Testis (tissue), 3 donors: ENCODE results near the gene NPPB. TPM values are rescaled to one million over a fixed set of nuclear protein-coding genes. Genes with fewer than 3 reads are reported as not detected.

Source experiments
- DNase-seq: peaks from one replicate; pipeline ENCODE4 v3.0.0-alpha.2; 2019
- H3K27ac ChIP-seq, 2 donors: fragments of 200-600 bp; sonication (generic); one replicate each; pipeline ENCODE4 v1.5.1; 2019
- H3K27me3 ChIP-seq: fragments of 200-600 bp; sonication (generic); one replicate; pipeline ENCODE4 v1.5.1; 2019
- H3K36me3 ChIP-seq: fragments of 200-600 bp; sonication (generic); one replicate; pipeline ENCODE4 v1.5.1; 2017; ENCODE audit warnings: low read depth; ENCODE audit errors: missing control alignments
- H3K4me1 ChIP-seq: fragments of 200-600 bp; sonication (generic); one replicate; pipeline ENCODE4 v1.5.1; 2019
- H3K4me3 ChIP-seq, 2 donors: fragments of 200-600 bp; sonication (generic); one replicate each; pipeline ENCODE4 v1.5.1; 2017 to 2019
- H3K9me3 ChIP-seq: fragments of 200-600 bp; sonication (generic); one replicate; pipeline ENCODE4 v1.5.1; 2017
- POLR2A ChIP-seq: fragments of 450-650 bp; IDR thresholded peaks from one replicate; pipeline ENCODE4 v1.6.1; 2017; ENCODE audit warnings: antibody characterized with exemption, mild to moderate bottlenecking, moderate library complexity
- WGBS, 2 donors: methylation state at CpG; one replicate each; pipeline ENCODE4 v1.1.5; 2018; 5-methylcytosine and 5-hydroxymethylcytosine counted together
- intact Hi-C: fragments of 100-400 bp; cut with DNase I; formaldehyde crosslinking; loops from one replicate; pipeline ENCODE4 v1.15.1; 2023; ENCODE audit warnings: low total_unique reads
- polyA plus RNA-seq: library from polyadenylated mRNA; stranded (reverse); fragments of 350-450 nt; fragmentation: Illumina TruSeq; extraction: RNeasy Lipid Tissue Mini Kit (QIAGEN cat#74804); gene quantifications from one replicate; pipeline ENCODE4 v1.2.3, GENCODE V29; 2014; ENCODE audit warnings: low read depth, low replicate concordance; ENCODE audit not compliant: insufficient read depth
- total RNA-seq, 2 donors: library from RNA; depleted of rRNA; stranded (reverse); fragments of >200 nt; gene quantifications; one replicate each; pipeline ENCODE4 v1.2.3, GENCODE V29; 2016
- TF ChIP-seq, protein P1 (sequence below), 3 experiments: fragments of 450-650 bp in 2 of 3; fragments of 200-600 bp in 1 of 3; sonication (generic) in 1 of 3; IDR thresholded peaks; one replicate each; pipeline ENCODE4 v1.5.1; 2016 to 2019; ENCODE audit warnings: antibody characterized with exemption in 3 of 3, mild to moderate bottlenecking in 2 of 3, moderate library complexity in 1 of 3

Gene NPPB
- total and polyA plus RNA-seq, 3 donors from 2014 or later: 0.50 TPM; not detected in 2

DNA sequence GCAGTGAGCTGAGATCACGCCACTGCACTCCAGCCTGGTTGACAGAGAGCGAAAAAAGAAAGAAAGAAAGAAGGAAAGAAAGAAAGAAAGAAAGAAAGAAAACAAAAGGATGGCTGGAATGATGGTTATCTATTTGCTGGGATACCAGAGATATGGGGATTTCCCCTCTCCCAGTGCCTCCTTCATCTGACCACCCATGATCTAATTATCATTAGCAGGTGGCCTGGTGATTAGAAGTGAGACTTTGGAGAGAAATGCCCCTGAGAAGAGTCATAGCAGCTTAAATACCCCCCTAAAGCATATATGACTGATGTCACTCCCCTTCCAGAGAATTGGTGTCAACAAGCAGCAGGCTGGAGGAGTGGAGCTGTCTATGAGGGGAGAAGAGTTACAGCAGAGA, 1.3 kb upstream of the NPPB start:
- intact Hi-C loops: no loop called here
- Histone ChIP-seq H3K27ac (no peak overlapping the region), H3K36me3 (no peaks in the 10 kb centered on the region), H3K4me3 (no peak overlapping the region), H3K4me1 (peaks cover 8% of the 10 kb centered on the region), H3K9me3 (no peaks in the 10 kb centered on the region), H3K27me3 (peaks cover 7% of the 10 kb centered on the region)
- 58 to 62% methylated on average over 1 to 2 of the region's 2 CpGs for WGBS, 2 donors
- TF ChIP-seq, protein P1, sequence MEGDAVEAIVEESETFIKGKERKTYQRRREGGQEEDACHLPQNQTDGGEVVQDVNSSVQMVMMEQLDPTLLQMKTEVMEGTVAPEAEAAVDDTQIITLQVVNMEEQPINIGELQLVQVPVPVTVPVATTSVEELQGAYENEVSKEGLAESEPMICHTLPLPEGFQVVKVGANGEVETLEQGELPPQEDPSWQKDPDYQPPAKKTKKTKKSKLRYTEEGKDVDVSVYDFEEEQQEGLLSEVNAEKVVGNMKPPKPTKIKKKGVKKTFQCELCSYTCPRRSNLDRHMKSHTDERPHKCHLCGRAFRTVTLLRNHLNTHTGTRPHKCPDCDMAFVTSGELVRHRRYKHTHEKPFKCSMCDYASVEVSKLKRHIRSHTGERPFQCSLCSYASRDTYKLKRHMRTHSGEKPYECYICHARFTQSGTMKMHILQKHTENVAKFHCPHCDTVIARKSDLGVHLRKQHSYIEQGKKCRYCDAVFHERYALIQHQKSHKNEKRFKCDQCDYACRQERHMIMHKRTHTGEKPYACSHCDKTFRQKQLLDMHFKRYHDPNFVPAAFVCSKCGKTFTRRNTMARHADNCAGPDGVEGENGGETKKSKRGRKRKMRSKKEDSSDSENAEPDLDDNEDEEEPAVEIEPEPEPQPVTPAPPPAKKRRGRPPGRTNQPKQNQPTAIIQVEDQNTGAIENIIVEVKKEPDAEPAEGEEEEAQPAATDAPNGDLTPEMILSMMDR (IDR thresholded peaks at IDR 0.05): no peak
- no peak for TF ChIP-seq POLR2A
- DNase-seq: no peak

DNA sequence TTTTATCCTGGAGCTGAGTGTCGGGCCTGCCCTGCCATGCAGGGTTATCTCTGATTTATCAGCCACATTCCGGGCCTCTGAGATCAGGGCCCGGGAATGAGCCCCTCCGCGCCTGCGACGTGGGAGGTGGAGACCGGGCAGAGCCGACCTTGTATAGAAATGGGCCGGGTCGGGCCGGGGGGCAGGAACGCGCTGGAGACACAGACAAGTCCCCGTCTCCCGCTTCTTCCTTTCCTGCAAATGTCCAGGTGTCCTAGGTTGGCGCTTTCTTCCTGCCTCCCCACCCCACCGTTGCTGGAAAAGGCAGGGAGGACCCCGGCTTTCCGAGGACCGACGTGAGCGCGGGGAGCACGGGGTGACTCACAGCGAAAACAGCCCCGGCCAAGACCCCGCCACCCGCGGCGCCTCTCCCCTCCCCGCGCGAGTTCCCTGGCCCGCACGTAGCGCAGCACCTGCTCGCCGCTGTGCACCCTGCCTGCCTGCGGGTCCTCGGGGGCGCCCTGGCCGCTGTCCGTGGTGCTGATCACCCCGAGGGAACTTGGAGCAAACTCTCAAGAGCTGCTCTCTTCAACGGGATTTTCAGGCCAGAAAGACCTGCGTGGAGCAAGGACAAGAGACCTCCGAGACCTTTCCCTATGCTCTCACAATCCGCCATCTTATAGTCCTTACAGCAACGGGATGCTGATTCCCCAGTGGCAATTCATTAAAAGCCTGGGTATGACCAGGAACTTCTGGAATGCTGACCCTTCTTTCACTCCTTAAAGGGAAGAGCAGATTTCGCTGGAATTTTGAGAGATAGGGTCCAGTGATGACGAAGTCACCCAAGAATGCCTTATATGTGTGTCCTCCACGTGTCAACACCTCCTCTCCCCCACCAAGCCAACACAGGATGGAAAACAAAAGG, 475 bp upstream of the NPPB start:
- peaks cover 8% of the 10 kb centered on the region for H3K4me1 ChIP-seq
- no peak overlapping the region for H3K27ac ChIP-seq
- no peaks in the 10 kb centered on the region for H3K36me3 ChIP-seq
- H3K4me3 ChIP-seq: no peak overlapping the region
- H3K27me3 ChIP-seq: peaks cover 7% of the 10 kb centered on the region
- TF ChIP-seq POLR2A: no peak
- TF ChIP-seq, protein P1 (IDR thresholded peaks at IDR 0.05): no peak
- 2 to 8% methylated on average over 12 to 52 of the region's 53 CpGs for WGBS, 2 donors
- DNase-seq: peak; percentile 75
- no peaks in the 10 kb centered on the region for H3K9me3 ChIP-seq
- intact Hi-C loops: no loop called here

DNA sequence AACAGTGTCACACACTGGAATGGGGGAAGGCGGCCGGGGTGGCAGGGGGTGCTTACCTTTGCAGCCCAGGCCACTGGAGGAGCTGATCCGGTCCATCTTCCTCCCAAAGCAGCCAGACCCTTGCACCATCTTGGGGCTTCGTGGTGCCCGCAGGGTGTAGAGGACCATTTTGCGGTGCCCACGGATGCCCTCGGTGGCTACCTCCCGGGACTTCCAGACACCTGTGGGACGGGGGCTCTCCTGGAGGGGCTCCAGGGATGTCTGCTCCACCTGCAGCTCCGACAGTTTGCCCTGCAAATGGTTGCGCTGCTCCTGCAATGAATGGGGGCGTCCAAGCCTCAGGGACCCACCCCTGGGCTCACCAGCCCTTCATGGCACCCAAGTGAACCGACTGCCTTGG, 587 bp downstream of the NPPB start:
- peaks cover 7% of the 10 kb centered on the region for H3K27me3 ChIP-seq

DNA sequence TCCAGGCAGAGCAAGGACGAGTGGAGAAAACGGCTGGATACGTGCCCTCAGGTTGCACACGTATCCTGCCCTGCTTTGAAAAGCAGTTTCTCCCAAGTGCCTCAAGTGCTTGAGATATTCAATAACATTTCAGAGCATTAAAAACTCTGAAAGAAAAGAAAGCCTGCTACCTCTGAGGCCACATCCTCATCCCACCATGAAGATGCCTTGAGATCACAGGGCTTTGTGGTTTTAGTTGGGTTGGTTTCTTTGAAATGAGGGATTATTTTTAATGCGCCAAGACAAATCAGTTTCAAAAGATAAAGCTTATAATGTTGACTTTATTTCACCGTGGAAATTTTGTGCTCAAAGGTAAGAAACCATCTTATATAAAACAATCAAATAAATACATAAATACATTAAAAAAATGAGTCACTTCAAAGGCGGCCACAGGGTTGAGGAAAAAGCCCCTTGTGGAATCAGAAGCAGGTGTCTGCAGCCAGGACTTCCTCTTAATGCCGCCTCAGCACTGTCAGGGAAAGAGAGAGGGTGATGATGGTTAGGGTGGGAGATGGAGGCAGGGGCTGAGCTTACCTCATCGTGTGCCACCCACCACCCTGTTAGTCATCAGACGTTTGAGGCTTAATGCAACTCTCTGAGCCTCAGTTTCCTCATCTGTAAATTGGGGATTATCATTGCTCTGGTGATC, 1.4 kb downstream of the NPPB start:
- peaks cover 7% of the 10 kb centered on the region for H3K27me3 ChIP-seq
- TF ChIP-seq, protein P1 (IDR thresholded peaks at IDR 0.05): no peak
- no peak for TF ChIP-seq POLR2A

More for the DNA sequence above, 587 bp downstream of the NPPB start:
- H3K4me1 ChIP-seq: peaks cover 8% of the 10 kb centered on the region
- intact Hi-C loops: no loop called here
- no peak overlapping the region for H3K4me3 ChIP-seq
- no peak overlapping the region for H3K27ac ChIP-seq
- 30 to 69% methylated on average over 3 to 14 of the region's 14 CpGs for WGBS, 2 donors
- TF ChIP-seq, protein P1 (IDR thresholded peaks at IDR 0.05): no peak
- TF ChIP-seq POLR2A: no peak
- H3K36me3 ChIP-seq: no peaks in the 10 kb centered on the region
- DNase-seq: no peak
- H3K9me3 ChIP-seq: no peaks in the 10 kb centered on the region

More for the DNA sequence above, 1.4 kb downstream of the NPPB start:
- Histone ChIP-seq H3K27ac (no peak overlapping the region), H3K36me3 (no peaks in the 10 kb centered on the region), H3K9me3 (no peaks in the 10 kb centered on the region), H3K4me1 (peaks cover 8% of the 10 kb centered on the region), H3K4me3 (no peak overlapping the region)
- intact Hi-C loops: no loop called here
- WGBS, 2 donors: 53 to 54% methylated on average over 10 of the region's 10 CpGs
- DNase-seq: no peak
